ENCODE data around the gene SIGLEC8. TPM values are rescaled to one million over a fixed set of nuclear protein-coding genes. Genes with fewer than 3 reads are reported as not detected.
"Not testable (repeated sequence)": the region's sequence is repeated elsewhere in the genome, so short reads cannot be mapped to it uniquely, and the experiment has no call there.

The SIGLEC8 gene
- total RNA-seq, 4 donors from 2014 or later = 0.20 to 5.5 (median 0.87) TPM

DNA sequence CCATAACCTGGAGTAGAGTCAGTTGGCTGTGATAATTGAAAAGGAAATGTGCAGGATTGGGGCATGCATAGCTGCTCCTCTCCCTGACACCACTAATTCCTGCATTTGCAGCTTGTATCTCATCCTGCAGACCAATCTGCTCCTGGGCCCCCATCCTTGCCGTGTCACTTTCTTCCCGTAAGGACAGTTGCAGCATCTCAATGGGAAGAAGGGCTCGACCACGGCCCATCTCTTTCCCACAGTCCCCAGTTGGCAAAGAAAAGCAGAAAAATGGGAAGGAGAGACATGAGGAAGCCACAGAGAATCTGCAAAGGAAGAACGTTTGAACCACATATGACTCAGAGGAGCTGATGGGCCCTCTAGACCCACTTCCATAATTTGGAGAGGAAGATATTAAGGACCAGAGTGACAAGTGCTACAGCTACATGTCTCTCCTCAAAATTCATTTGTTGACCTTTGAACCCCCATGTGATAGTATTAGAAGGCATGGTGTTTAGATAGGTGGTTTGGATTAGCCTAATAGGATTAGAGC is 45.1 kb upstream of the SIGLEC8 start:
- H3K4me1 ChIP-seq = no peaks in the 10 kb centered on the region
- TF ChIP-seq EP300 (IDR thresholded peaks at IDR 0.05) (no peak), CTCF (IDR thresholded peaks at IDR 0.05) (no peak), POLR2A (IDR thresholded peaks at IDR 0.05) (no peak)
- no peak overlapping the region for H3K4me3 ChIP-seq
- no peaks in the 10 kb centered on the region for H3K27me3 ChIP-seq
- no peak overlapping the region for H3K27ac ChIP-seq
- WGBS, 2 donors = 77 to 79% methylated on average over 5 of the region's 5 CpGs
- no peak for DNase-seq (ENCODE audit: low spot score in 2 of 2)
- H3K9me3 ChIP-seq = peaks cover 0 to 14% (median 0%) of the 10 kb centered on the region in 4 donors
- H3K36me3 ChIP-seq = no peaks in the 10 kb centered on the region

DNA sequence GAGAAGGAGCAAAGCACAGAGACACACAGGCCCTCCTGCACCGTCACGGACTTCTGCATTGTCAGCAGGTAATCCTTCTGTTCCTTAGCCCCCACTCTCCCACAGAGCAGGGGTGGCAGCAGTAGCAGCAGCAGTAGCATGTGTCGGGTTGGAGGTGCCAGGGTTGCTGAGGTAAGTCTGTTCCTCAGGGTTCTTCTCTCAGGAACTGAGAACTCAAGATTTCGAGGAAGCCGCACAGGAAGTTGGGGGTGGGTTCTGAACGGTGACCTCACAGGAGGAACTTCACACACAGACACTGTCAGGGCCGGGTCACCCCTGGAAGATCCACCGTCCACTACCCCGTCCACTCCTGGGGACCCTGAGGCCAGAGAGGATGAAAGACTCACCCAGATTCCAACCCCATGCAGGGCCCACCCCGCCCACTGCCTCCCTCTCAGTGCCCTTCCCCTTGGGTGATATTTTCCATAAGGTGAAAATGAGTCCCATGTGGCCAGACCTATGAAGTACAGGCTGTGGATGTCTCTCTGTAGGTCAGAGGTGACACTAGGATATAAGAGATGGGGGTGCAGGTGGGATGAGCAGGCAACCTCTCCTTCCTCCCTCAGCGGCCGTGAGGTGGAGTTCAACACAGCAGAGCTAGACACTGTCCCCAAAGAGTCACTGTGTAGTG is 43.5 kb upstream of the SIGLEC8 start, which contains the start of gene SIGLEC12:
Gene SIGLEC12 (minus strand): TSS at position 207 of the 670 bp plus-strand sequence. CDS start 67 bp downstream, at position 140.
- no peak for TF ChIP-seq CTCF (IDR thresholded peaks at IDR 0.05)
- TF ChIP-seq POLR2A (IDR thresholded peaks at IDR 0.05) = no peak
- no peak for TF ChIP-seq EP300 (IDR thresholded peaks at IDR 0.05)
- Histone ChIP-seq H3K27ac (no peak within 1 kb of the TSS), H3K27me3 (no peaks in the 10 kb centered on the region), H3K4me1 (no peaks in the 10 kb centered on the region), H3K9me3 (peaks cover 0 to 14% (median 0%) of the 10 kb centered on the region in 4 donors), H3K4me3 (no peak within 1 kb of the TSS), H3K36me3 (no peaks in the 10 kb centered on the region)
- DNase-seq (ENCODE audit: low spot score in 2 of 2) = peak in 1 of 2 donors; percentile 10
- 50 to 58% methylated on average over 10 to 11 of the region's 12 CpGs for WGBS, 2 donors

GRCh38 chr19:51500931-51501330 is 42.7 kb upstream of the SIGLEC8 start:
- H3K27ac ChIP-seq; H3K36me3 ChIP-seq; H3K4me3 ChIP-seq; H3K27me3 ChIP-seq; DNase-seq (ENCODE audit: low spot score in 2 of 2); H3K4me1 ChIP-seq: not testable (repeated sequence)
- H3K9me3 ChIP-seq = peaks cover 0 to 14% (median 0%) of the 10 kb centered on the region in 4 donors
- 55 to 63% methylated on average over 7 to 8 of the region's 8 CpGs for WGBS, 2 donors

- no peak overlapping the region for H3K4me3 ChIP-seq
- H3K9me3 ChIP-seq = no peaks in the 10 kb centered on the region
- 42 to 50% methylated on average over 3 of the region's 3 CpGs for WGBS, 2 donors
- H3K36me3 ChIP-seq = no peaks in the 10 kb centered on the region
- no peak overlapping the region for H3K27ac ChIP-seq
- no peaks in the 10 kb centered on the region for H3K27me3 ChIP-seq
- H3K4me1 ChIP-seq = no peaks in the 10 kb centered on the region
- TF ChIP-seq CTCF (IDR thresholded peaks at IDR 0.05) (no peak), EP300 (IDR thresholded peaks at IDR 0.05) (no peak), POLR2A (IDR thresholded peaks at IDR 0.05) (no peak)
- no peak for DNase-seq (ENCODE audit: low spot score in 2 of 2)
These were observed 39.4 kb upstream of the SIGLEC8 start for GRCh38 chr19:51497666-51498065.

DNA sequence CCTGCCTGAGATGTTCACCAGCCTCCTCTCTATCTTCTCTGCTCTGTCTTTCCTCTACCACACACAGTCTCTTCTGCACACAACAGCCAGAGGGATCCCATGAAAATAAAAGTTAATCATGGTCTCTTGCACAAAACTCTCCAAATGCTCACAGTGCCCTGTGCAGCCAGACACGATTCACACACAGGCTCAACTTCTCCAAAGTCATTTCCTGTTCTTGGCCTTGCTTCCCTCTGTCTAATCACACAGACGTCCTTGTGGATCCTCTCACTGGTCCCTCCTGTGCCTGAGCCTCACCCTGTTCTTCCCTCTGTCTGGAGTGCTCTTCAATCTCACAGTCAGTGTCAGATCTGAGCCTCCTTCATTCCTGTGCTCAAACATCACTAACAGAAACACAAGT is 35.5 kb upstream of the SIGLEC8 start:
- H3K9me3 ChIP-seq = no peaks in the 10 kb centered on the region
- WGBS, 2 donors = 25 to 26% methylated on average over 2 of the region's 2 CpGs
- H3K27me3 ChIP-seq = no peaks in the 10 kb centered on the region
- TF ChIP-seq POLR2A (IDR thresholded peaks at IDR 0.05) (no peak), CTCF (IDR thresholded peaks at IDR 0.05) (no peak), EP300 (IDR thresholded peaks at IDR 0.05) (no peak)
- H3K27ac ChIP-seq = no peak overlapping the region
- DNase-seq (ENCODE audit: low spot score in 2 of 2) = no peak
- H3K4me1 ChIP-seq = no peaks in the 10 kb centered on the region
- H3K36me3 ChIP-seq = no peaks in the 10 kb centered on the region
- no peak overlapping the region for H3K4me3 ChIP-seq
